Hematopoietic multipotent progenitor cell treated with erythropoietin and hydrocortisone succinate and interleukin-3 and kit ligand, for 15 days (in vitro differentiated cells): Measurements from ENCODE around the gene FREM3.

ENCODE experiments used
- DNase-seq: peaks from one replicate; pipeline ENCODE4 v3.0.0-alpha.2; 2015; ENCODE audit warnings: low spot score

The FREM3 gene

DNA sequence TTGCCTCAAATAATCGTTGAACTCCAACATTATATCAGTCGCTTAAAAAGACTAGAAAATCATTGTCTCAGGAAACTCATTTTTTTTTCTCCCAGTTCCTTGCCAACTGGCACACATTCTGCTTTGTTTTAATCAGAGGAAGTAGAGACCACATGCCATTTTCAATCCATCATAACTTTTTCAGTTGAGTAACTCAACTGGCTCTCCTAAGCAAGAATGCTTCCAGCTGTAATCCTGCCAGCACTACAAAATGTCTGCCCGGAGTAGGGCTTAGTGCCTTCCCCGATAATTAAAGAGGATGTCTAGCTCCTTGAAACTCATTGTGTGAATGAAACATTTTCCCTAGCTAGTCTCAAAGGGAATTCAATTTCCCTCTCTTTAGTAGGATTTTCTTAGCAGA is 33.0 kb downstream of the FREM3 start:
- no peak for DNase-seq

DNA sequence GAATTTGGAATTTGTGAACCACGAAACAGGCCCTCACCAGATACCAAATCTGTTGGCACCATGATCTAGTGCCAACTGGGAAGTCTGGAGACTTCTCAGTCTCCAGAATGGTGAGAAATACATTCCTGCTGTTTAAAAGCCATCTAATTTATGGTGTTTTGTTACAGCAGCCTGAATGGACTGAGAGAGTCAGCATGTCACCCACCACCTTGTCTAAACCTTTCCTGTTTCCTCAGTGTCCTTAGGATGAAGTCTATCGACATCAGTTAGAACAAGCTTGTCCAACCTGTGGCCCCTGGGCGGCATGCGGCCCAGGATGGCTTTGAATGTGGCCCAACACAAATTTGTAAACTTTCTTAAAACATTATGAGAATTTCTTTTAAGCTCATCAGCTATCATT is 42.1 kb downstream of the FREM3 start:
- DNase-seq, result no peak

DNA sequence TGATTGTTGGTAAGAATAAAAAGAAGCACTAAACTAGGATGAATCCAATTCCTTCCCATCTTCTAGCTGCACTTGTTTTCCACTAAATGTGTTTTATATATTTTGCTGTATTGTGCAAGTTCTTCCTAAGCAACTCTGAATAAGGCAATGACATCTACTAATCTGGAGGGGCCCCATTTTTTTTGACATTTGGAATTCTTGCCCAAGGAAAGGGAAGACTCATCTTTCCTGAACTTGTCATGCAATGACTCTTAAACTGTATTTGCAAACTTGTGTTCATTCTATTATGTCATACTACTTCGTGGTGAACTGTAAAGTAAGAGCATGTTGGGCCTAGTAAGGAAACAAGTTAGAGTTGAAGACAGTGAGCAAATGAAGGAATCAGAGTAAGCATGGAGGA is 45.9 kb downstream of the FREM3 start:
- no peak for DNase-seq

DNA sequence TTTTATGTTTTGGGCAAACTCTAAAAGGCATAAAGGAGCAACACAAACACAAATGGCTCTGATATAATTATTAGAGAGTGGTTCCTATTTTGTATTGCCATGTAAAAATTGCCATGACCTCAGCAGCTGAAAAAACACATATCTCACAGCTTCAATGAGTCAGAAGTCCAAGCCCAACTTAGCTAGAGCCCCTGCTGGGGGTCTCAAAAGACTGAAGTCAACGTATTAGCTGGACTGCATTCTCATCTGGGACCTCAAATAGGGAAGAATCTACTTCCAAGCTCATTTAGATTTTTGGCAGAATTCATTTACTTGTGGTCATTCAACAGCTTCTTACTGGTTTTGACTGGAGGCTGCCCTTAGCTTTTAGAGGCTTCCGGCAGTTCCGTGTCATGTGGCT is 47.4 kb downstream of the FREM3 start:
- no peak for DNase-seq

DNA sequence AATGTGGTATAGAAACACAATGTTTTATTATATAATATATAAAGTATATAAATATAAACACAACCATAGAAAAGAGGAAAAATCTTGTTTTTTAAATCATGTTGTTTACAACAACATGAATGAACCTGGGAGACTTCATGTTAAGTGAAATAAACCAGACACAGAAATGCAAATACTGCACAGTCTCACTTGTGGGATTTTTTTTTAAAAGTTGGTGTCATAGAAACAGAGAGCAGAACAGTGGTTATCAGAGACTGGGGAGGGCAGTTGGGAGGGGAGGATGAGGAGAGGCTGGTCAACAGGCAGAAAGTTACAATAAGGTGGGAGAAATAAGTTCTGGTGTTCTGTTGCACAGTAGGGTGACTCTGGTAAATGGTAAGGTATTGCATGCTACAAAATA is 57.1 kb downstream of the FREM3 start:
- DNase-seq, result no peak

DNA sequence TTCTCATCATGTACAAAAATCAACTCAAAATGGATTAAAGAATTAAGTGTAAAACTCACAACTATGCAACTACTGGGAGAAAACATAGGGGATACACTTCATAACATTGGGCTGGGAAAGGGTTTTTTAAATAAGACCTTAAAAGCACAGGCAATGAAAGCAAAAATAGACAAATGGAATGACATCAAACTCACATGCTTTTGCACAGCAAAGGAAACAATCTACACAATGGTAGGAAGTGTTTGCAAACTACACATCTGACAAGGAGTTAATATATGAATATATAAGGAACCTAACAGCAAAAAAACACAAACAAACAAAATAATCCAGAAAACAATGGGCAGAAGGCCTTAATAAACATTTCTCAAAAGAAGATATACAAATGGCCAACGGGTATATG is 57.9 kb downstream of the FREM3 start:
- no peak for DNase-seq

DNA sequence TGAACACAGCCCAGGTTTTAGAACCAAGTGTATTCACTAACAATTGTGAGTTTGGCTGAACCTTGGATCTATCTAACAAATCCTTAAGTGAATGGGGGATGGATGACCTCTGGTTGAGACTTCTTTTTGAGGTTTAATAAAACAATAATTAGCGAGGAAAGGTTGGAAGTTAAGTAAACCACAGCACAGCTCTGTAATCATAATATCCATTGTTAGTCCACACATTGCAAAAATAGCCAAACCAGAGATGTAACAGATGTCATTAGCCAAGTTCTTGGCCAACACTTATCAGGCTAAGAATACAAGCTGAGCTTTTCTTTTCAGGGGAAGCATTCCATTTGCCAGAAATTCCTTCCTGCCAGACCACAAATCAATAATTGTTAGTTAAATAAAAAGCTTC is 59.1 kb downstream of the FREM3 start:
- DNase-seq, result no peak

DNA sequence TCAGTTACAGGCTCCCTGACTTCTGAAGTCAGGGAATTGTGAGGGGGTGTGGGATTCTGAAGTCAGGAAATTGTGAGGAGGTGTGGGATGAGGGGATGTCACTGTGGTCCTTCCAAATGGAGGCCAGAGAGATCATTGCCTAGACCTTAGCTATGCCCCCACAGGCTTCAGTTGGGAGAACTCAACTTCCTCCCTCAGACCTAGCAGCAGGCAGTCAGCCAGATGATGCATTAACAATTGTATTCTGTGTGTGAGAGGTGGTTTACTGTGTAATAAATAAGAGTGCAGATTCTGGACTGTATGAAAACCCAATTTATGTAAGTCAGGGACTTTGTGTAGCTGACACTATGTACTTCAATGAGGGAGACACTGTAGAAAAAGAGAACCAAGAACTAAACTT is 65.7 kb downstream of the FREM3 start:
- no peak for DNase-seq

DNA sequence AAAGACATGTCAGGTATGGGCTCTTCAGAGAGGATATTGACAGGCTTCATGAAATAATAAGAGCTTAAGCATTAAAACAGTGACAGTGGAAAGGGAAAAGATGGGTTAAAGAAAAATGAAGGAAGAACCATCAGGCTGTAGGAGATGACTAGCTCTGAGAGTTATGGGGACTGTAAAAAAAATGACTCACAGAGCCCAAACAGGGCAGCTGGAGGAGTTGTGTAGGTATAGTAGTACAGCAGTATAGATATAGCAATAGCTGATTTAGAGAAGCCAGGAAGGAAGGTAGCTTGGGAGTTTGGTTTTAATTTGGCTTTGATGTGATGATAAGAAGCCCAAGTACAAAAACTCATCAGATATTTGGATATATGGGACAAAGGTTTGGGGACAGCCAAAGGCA is 66.6 kb downstream of the FREM3 start:
- no peak for DNase-seq

DNA sequence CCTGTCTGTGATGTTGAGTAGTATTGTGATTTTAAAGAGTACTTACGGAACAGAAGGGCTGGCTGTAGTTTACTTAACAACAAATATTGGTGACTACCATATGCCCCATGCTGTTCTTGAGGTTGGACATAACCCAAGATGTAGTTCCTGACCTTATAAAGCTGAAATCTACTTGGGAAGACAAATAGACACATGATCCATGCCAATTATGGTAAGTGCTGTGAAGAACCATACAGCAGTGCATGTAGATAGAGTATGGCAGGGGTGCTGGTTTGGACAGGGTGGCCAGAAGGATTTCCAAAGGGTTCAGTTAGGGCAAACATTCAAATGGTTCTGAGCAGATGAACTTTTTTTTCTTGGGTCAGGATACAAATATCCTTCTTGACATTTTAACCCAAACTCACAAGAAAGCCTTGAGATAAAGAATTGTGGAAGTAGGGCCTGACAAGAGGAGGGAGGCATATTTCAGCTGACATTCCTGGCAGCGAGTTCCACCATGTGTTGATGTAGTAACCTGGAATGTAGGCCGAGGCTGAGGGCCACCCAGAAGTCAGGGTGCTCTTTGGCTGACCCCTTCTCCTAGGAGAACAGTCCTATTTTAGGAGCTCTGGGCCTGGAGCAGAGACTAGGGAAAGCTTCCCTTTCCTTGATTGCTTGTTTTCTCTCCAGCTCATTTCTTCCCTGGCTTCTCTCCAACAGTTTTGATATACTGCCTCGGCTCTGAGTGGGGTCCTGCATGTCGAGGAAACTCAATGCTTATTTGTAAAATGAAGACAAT is 74.2 kb downstream of the FREM3 start:
- no peak for DNase-seq

DNA sequence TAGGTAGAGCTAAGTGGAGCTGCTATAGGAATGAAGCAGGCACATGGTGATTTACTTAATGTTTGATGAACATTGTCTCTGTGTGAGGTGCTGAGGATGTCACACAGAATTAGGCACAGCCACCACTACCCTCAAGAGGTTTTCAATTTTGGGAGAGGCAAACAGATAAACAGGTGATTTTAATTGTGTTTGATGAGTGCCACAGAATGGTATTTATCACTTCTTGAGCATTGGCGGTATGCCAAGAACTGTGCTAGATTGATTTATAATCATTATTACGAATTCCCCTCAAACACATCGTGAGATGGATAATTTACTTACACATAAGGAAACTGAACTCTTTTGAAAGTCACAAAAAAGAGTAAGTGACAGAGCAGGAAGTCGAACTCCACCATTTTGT is 74.8 kb downstream of the FREM3 start:
- peak; percentile 4 for DNase-seq

DNA sequence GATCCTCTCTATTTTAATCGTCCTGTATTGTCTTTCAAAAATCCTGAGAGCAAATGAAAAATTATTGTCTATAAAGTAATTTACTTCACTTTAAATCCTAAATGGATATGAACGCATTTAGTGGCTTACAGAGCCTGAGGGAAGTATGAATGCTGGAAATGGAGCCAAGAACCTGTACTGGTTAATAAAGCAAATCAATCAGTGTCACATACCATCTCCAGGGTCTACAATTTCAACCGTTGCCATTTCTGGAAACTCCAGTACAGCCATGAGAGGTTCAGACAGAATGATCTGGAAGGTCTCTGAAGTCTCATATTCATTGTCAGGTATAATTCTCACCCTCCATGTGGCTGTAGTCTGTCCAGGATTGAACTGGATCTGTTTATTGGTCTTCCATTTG is 76.6 kb downstream of the FREM3 start:
- no peak for DNase-seq

DNA sequence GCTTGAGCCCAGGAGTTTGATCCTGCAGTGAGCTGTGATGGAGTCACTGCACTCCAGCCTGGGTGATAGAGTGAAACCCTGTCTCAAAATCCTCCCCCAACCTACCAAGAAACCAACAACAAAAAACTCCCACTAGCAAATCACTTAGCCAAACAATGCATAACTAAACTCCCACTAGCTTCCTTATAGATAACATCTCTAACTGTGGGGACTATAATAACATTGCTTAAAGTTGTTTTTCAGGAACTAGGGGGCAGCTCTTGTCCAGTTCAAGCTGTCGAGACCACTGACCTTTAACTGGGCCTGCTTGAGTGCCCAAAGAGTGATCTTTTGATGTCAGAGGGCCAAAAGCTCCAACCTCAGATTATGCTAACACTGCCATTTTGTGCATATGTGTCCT is 81.7 kb downstream of the FREM3 start:
- DNase-seq, result no peak

DNA sequence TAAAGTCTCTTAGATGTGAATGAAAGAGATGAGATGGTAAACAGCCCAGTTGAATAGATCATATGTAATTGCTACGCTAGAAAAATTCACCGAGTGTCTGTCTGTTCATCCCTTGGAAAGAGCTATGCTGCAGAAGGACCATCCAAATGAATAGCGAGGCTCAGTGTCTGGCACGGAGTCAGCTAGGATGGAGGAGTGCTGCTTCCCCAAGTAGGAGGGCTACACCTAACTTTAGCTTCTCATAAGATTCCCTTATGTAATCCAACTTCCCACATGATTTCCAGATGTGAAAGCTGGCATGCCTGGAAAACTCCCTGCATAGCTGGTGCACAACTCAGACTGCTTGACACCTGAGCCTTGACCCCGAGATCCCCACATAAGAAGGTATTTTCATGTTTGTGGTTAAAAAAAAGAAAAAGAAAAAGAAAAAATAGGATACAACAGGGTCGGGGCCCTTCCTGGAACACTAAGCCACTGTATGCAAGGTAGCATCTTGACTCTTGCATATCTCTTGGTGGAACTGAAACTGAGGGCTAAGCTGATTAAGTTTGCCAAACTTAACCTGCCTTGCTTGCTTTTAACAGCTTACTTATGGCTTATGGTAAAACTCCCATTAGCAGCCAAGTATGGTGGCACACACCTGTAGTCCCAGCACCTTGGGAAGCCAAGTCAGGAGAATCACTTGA is 82.3 kb downstream of the FREM3 start:
- DNase-seq, result no peak

DNA sequence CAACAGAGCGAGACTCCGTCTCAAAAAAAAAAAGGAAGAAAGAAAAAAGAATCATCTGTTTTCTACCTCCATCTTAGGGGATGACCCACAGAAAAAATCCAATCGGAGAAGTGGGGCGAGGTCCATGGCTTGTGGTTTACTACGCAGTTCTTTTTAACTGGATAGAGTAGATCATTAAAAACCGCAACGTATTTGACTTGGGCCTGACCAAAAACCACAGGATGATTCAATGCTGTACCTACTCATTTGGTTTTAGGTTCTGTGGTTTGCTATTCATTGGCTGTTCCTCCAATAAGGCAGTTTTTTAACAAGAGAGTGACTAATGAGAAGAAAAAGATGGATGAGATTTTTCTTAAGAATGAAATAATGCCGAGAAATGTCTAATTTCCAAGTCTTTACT is 83.7 kb downstream of the FREM3 start:
- DNase-seq, result no peak

DNA sequence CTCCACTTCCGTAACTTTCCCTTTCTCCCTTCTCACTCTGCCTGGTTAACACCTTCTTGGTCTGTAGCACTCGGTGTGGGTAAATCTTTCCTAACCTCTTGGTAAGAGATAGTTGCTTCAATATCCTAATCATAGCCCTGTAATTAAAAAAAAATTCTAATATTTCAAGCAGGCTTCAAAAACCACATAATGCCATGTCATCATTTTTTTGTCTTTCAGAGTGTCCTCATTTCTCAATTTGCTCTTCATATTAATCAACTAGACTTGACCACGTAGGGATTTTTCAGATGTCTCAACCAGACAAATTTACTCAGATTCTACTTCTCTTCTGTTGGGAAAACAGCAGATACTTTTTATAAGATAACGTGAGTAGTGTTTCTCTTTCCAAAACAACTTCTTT is 91.0 kb downstream of the FREM3 start:
- DNase-seq, result no peak

DNA sequence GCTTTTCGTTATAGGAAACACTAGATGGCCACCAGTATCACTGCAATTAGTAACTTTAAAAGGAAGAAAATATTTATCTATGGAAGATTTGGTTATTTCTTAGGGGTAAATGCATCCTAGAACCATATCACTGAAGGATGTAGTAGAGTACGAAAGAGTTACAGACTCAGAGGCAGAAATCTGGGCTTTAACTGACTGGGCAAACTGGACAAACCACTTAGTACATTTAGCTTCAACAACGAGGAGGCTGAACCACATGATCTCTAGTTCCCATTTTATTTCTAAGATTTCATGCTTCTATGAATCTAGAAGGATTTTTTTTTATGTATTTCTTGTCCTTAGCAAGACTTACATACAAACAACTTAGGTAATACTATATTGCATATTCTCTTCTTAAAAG is 94.0 kb downstream of the FREM3 start:
- no peak for DNase-seq

DNA sequence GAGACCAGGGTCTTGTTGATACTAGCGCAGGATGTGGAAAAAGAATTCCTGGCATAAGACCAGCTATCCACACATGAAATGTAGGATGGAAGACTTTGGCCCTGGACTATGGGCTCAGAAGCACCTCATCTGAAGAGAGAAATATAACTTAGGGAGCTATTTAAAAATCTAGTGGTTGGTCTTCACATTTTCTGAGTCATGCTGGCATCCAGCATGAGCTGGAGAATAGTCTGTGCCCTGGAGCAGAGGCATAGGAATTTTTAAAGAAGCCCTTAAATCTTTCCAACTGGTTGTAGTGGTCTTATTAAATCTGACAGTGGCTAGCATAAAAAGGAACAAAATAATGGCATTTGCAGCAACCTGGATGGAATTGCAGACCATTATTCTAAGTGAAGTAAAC is 100.6 kb downstream of the FREM3 start:
- DNase-seq, result no peak

DNA sequence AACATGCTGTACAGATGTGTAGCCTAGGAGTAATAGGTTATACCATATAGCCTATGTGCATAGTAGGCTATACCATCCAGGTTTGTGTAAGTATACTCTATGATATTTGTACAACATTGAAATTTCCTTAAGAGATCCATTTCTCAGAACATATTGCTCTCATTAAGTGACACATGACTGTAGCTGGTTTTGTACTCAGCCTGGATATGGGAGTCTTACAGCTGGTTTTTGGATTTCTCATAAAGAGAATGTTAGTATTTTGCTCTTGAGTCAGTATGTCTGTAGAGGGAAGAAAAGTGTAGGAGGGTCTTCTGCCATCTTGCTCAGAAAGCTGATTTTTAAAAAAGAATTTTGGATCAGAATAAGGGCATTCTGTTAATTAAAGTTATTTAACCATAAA is 101.7 kb downstream of the FREM3 start:
- DNase-seq, result no peak

DNA sequence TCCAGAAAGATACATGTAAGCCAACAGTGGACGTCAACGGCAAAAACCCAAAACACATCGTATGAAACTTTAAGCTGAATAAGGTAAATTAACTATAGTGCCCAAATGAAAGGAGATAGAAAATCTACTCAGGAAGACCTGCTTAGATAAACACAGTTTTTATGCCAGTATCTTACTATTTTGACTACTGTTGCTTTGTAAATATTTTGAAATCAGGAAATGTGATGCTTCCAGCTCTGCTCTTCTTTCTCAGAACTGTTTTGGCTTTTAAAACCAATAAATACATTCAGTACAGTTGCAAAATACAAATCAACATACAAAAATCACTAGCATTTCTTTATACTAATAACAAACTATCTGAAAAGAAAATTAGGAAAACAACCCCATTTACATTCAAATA is 103.2 kb downstream of the FREM3 start:
- DNase-seq, result no peak

DNA sequence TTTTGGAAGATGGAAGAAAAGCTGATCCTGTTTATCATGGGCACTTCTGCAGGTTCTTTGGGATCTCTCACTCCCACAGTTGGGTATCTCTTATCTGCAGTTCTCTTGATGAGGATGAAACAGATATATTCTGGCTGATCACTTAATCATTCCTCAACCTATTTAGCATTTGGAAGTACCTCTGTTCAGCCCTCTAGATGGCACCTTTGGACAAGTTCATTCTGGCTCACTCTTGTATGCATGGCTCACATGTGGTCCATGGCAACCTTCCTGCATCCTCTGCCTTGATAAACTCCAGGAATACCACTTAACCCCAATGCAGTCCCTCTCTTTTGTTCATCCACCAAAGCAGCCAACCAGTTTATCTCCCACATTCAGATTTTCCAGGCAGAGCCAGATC is 112.8 kb downstream of the FREM3 start:
- DNase-seq, result no peak

DNA sequence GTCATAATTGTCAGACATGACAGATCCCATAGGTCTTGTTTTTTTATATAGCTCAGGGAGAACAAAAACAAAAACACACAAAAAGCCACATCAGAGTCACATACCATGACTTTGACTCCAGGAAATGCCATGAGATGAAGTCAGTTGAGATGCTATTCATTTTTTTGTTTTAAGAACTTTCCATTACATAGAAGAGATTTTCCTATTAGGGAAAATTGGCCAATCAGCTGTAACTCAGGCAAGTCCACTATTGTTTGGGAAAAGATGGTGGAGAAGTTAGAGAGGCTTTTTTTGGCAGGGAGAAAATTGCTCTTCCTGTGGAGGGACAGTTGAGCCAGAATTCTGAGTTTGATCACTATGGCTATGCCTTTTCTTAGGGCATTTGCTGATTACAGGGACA is 114.4 kb downstream of the FREM3 start:
- no peak for DNase-seq

DNA sequence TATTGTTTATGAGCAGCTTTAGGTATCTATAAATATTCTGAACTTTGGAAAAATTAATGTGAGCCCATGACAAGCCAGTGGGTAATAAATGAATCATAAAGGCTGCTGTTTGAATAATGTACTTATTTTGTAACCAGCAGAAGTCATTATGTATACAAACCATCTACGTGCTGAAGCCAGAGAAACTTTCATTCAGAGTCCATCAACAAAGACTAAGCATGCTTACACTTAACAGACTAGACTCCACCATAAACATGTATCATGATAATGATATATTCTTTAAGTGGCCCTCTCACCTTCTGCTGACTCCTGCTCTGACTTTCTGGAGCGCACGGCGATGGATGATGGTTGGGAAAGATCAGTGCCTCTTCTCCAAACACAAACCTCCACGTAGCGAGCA is 114.9 kb downstream of the FREM3 start:
- no peak for DNase-seq

DNA sequence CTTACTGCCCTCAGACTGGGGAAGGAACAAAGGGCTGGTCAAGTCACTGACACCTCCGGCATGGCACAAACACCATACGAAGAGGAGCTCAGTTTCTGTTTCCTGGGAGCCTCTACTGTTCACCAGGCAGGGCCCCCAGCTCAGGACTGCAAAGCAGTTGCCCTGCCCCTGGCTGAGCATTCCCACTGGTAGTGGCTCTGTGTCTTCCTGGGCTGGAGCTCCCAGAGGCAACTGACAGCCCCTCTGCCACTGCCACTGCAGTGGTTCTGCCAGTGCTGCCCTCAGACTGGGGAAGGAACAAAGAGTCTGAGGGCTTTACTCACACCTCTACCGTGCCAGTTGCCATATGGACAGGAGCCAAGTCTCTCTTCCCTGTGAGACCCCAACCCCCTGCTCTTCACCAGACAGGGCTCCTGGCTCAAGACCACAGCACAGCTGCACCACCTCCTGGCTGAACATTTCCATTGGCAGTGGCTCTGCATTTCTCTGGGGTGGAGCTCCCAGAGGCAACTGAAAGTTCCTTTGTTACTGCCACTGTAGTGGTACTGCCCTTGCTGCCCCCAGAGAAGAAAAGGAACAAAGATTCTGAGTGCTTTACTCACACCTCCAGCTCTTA is 119.0 kb downstream of the FREM3 start:
- DNase-seq, result no peak
